Gastrocnemius medialis (tissue), 4 donors: ENCODE measurements around the gene ADAM11.

ENCODE experiments used
- CTCF ChIP-seq, 5 experiments: fragments of 450-650 bp in 3 of 5; fragments of 200-600 bp in 2 of 5; sonication (generic) in 2 of 5; IDR thresholded peaks in 4 of 5; conservative IDR thresholded peaks in 1 of 5; 1 replicate in 4 of 5; 2 replicates in 1 of 5; pipeline ENCODE4 v1.5.1; 2016 to 2019; ENCODE audit warnings: antibody characterized with exemption in 5 of 5, mild to moderate bottlenecking in 3 of 5, moderate library complexity in 3 of 5
- POLR2A ChIP-seq, 2 donors: fragments of 450-650 bp; IDR thresholded peaks; one replicate each; pipeline ENCODE4 v1.6.1; 2017; ENCODE audit warnings: antibody characterized with exemption in 2 of 2, mild to moderate bottlenecking in 2 of 2, moderate library complexity in 2 of 2

- no peak for TF ChIP-seq CTCF (IDR thresholded peaks at IDR 0.05 in 4 of 5, conservative IDR thresholded peaks at IDR 0.05 in 1 of 5)
- no peak for TF ChIP-seq POLR2A (IDR thresholded peaks at IDR 0.05)
Observed at GRCh38 chr17:44780161-44780560, 21.4 kb downstream of the ADAM11 start.
